ENCODE data around the gene MAN2A2. TPM values are rescaled to one million over a fixed set of nuclear protein-coding genes. Genes with fewer than 3 reads are reported as not detected.

Gene MAN2A2
- total RNA-seq, 6 experiments from 2014 or later: 41.4 to 91.6 (median 59.8) TPM

DNA sequence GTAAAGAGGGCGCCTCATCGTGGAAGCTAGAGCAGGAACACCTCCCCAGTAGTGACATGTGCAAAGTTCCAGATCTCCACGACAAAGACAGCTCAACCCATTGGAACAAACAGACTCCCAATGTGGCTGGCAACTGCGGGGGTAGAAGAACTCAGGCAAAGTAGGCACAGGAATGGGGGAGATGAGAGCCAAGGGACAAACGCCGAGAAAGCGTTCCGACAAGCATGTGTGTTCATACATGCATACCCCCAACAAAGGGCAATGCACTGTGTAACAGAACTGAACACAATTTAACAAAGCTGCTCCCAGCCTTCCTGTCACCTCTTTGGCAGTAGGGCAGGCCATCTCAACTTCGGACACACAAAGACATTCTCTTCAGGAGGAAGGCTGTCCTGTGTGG lies 63.2 kb downstream of the MAN2A2 start:
- TF ChIP-seq POLR2A (IDR thresholded peaks at IDR 0.05): no peak
- TF ChIP-seq, protein P1, sequence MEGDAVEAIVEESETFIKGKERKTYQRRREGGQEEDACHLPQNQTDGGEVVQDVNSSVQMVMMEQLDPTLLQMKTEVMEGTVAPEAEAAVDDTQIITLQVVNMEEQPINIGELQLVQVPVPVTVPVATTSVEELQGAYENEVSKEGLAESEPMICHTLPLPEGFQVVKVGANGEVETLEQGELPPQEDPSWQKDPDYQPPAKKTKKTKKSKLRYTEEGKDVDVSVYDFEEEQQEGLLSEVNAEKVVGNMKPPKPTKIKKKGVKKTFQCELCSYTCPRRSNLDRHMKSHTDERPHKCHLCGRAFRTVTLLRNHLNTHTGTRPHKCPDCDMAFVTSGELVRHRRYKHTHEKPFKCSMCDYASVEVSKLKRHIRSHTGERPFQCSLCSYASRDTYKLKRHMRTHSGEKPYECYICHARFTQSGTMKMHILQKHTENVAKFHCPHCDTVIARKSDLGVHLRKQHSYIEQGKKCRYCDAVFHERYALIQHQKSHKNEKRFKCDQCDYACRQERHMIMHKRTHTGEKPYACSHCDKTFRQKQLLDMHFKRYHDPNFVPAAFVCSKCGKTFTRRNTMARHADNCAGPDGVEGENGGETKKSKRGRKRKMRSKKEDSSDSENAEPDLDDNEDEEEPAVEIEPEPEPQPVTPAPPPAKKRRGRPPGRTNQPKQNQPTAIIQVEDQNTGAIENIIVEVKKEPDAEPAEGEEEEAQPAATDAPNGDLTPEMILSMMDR (IDR thresholded peaks at IDR 0.05): no peak
- Histone ChIP-seq H3K36me3 (peaks cover 0 to 4% (median 1%) of the 10 kb centered on the region in 4 donors), H3K27me3 (no peaks in the 10 kb centered on the region), H3K4me3 (no peak overlapping the region), H3K27ac (no peak overlapping the region), H3K9me3 (no peaks in the 10 kb centered on the region), H3K4me1 (no peaks in the 10 kb centered on the region)
- 91% methylated on average over 8 of the region's 9 CpGs for WGBS (ENCODE audit: insufficient coverage, low coverage, low lambda C conversion rate, missing lambda C conversion rate)
- intact Hi-C loops (cut with DNase I): no loop called here
- no peak for DNase-seq
- ATAC-seq: no peak

DNA sequence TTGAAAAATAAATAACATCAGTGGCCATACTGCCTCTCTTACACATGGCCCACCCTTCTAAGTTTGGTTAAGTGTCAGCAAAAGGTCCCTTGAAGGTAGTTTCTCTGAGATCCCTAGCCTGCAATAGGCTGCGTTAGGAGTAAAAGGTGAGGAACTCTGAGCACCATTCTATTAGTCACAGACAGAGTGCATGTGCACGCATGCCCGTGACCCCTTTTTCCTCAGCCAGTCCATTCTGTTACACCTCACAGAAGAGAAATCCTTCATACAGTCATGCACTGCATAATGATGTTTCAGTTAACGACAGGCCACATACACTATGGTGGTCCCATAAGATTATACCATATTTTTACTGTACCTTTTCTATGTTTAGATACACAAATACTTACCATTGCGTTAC lies 64.1 kb downstream of the MAN2A2 start:
- no peak overlapping the region for H3K27ac ChIP-seq
- DNase-seq (no peak), ATAC-seq (no peak)
- WGBS (ENCODE audit: insufficient coverage, low coverage, low lambda C conversion rate, missing lambda C conversion rate): 80% methylated on average over 5 of the region's 5 CpGs
- no peak overlapping the region for H3K4me3 ChIP-seq
- TF ChIP-seq, protein P1 (IDR thresholded peaks at IDR 0.05): no peak
- no peak for TF ChIP-seq POLR2A (IDR thresholded peaks at IDR 0.05)
- no peaks in the 10 kb centered on the region for H3K4me1 ChIP-seq
- H3K9me3 ChIP-seq: no peaks in the 10 kb centered on the region
- H3K36me3 ChIP-seq: peaks cover 0 to 2% (median 0%) of the 10 kb centered on the region in 4 donors
- intact Hi-C loops (cut with DNase I): no loop called here
- no peaks in the 10 kb centered on the region for H3K27me3 ChIP-seq

DNA sequence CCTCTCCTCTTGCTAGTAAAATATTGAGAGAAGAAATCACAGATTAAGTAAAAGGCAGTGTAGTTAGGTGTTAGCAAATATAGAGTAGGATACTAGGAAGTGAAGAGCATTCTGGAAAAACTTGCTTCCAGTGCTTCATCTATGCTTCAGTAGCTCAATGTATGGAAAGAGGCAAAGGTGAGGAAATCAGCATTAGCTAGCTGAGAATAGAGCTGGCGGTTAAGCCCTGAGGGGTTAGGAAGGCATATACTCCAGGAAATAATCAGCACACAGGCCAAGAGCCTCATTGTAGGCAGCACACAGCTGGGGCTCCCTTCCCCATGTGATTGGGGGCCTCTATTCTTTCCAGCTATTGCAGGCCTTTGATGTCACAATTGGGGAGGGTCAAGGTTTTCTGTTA lies 65.3 kb downstream of the MAN2A2 start:
- Histone ChIP-seq H3K27ac (no peak overlapping the region), H3K4me1 (no peaks in the 10 kb centered on the region), H3K4me3 (no peak overlapping the region), H3K36me3 (peaks cover 0 to 2% (median 0%) of the 10 kb centered on the region in 4 donors), H3K27me3 (no peaks in the 10 kb centered on the region), H3K9me3 (no peaks in the 10 kb centered on the region)
- DNase-seq (no peak), ATAC-seq (no peak)
- TF ChIP-seq, protein P1 (IDR thresholded peaks at IDR 0.05): no peak
- no peak for TF ChIP-seq POLR2A (IDR thresholded peaks at IDR 0.05)
- 100% methylated on average over 1 of the region's 1 CpG for WGBS (ENCODE audit: insufficient coverage, low coverage, low lambda C conversion rate, missing lambda C conversion rate)
- intact Hi-C loops (cut with DNase I): no loop called here

DNA sequence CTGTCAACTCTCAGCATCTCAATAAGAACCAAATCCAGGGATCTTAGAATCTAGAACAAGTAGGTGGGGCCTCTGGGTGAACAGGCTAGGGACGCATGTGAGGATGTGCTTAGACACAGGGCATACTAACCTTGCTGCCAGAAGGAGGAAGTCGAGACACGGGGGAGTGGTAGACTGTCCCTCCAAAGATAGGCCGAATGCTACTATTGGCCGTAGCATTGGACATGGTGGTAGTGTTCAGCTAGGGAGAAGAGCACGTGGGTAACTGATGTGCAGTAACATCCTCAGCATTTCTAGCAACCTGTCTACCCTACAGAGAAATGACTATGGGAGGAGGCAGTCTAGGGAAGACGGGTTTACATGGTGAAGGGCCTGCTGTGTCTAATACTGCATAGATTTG lies 67.2 kb downstream of the MAN2A2 start:
- no peak overlapping the region for H3K27ac ChIP-seq
- no peak for DNase-seq
- H3K27me3 ChIP-seq: no peaks in the 10 kb centered on the region
- H3K36me3 ChIP-seq: no peaks in the 10 kb centered on the region
- no peak overlapping the region for H3K4me3 ChIP-seq
- intact Hi-C loops (cut with DNase I): no loop called here
- TF ChIP-seq, protein P1 (IDR thresholded peaks at IDR 0.05): no peak
- TF ChIP-seq POLR2A (IDR thresholded peaks at IDR 0.05): no peak
- 98% methylated on average over 6 of the region's 7 CpGs for WGBS (ENCODE audit: insufficient coverage, low coverage, low lambda C conversion rate, missing lambda C conversion rate)
- H3K4me1 ChIP-seq: no peaks in the 10 kb centered on the region
- no peaks in the 10 kb centered on the region for H3K9me3 ChIP-seq
- no peak for ATAC-seq

DNA sequence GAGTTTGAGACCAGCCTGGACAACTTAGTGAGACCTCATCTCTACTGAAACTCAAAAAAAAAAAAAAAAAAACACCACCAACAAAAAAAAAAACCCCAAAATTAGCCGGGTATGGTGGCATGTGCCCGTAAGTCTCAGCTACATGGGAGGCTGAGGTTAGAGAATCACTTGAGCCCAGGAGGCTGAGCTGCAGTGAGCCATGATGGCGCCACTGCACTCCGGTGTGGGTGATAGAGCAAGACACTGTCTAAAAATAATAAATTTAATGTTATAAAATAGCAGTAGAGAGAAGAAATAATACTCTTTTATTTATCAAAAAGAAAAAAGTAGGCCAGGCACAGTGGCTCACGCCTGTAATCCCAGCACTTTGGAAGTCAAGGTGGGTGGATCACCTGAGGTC lies 69.0 kb downstream of the MAN2A2 start:
- no peak overlapping the region for H3K4me3 ChIP-seq
- intact Hi-C loops (cut with DNase I): no loop called here
- no peaks in the 10 kb centered on the region for H3K27me3 ChIP-seq
- DNase-seq: no peak
- no peak for TF ChIP-seq POLR2A (IDR thresholded peaks at IDR 0.05)
- TF ChIP-seq, protein P1 (IDR thresholded peaks at IDR 0.05): no peak
- no peak for ATAC-seq
- no peak overlapping the region for H3K27ac ChIP-seq
- 87% methylated on average over 5 of the region's 5 CpGs for WGBS (ENCODE audit: insufficient coverage, low coverage, low lambda C conversion rate, missing lambda C conversion rate)
- no peaks in the 10 kb centered on the region for H3K4me1 ChIP-seq
- H3K9me3 ChIP-seq: no peaks in the 10 kb centered on the region
- H3K36me3 ChIP-seq: no peaks in the 10 kb centered on the region

Data from right lobe of liver (tissue), 6 donors.